ENCODE data around the gene FANK1.

Gene FANK1, protein sequence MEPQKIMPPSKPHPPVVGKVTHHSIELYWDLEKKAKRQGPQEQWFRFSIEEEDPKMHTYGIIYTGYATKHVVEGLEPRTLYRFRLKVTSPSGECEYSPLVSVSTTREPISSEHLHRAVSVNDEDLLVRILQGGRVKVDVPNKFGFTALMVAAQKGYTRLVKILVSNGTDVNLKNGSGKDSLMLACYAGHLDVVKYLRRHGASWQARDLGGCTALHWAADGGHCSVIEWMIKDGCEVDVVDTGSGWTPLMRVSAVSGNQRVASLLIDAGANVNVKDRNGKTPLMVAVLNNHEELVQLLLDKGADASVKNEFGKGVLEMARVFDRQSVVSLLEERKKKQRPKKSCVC

DNA sequence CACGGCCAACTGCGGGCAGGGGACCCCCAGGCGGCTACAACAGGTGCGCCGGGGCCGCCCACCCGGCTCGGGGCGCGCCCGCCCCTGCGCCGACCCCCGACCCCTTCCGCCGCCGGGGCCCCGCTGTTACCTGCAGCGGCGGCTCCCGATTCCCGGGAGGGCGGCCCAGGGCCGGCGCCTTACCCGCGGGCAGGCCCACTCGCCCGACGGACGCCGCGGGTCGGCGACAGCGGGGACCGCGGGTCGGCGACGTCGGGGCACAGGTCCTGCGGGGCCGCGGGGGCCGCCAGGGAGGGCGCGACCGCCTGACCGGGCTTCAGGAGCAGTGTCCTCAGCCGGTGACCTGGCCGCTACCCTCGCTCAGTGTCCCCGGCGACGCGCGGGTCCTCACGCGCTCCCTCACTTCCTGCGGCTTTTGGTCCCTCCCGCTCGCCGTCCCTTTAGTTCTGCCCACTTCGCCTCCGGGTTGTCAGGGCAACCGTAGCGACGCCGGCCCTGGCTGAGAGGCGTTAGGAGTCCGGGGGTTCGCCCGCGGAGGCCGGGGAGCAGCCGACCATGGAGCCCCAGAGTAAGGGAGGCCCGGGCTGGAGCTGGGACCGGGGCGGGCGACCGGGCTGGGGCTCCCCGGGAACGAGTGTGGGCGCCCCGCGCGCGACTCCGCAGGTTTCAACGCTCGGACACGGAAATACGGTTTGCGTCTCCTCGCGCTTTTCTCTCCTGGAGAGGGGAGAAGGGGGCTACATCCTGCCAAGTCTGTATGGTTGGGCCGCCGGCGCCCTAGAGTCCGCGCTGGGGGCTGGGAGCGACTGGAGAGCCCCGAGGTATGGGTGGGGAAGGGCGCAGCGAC is at the start of gene FANK1:
TSS of gene FANK1 (plus strand) at position 477 of the 847 bp plus-strand sequence. CDS start at position 556, 79 bp downstream.
- DNase-seq (ENCODE audit: low read depth in 1 of 2, low spot score in 1 of 2), result peak; percentile 61 to 74

DNA sequence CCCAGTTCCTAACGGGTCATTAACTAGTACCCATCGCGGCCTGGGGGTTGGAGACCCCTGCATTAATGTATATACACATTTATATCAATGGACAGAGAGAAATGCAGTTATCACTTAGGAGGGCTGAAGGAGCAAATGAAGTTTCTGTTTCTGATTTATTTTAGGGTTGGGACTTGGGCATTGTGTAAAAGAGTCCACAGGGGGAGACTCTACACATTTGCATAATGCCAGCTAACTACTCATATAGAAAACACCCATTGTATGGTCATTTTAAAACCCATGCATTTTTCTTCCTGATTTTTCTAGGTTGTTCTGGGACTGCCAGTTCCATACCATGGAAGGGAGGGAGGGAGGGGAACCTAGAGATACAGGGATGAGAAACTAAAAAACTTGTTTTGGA is 49.5 kb upstream of the FANK1 start:
- DNase-seq (ENCODE audit: low read depth in 1 of 2, low spot score in 1 of 2), result no peak

GRCh38 chr10:125848371-125848770 is 48.0 kb upstream of the FANK1 start:
- DNase-seq (ENCODE audit: low read depth in 1 of 2, low spot score in 1 of 2), result no peak

DNA sequence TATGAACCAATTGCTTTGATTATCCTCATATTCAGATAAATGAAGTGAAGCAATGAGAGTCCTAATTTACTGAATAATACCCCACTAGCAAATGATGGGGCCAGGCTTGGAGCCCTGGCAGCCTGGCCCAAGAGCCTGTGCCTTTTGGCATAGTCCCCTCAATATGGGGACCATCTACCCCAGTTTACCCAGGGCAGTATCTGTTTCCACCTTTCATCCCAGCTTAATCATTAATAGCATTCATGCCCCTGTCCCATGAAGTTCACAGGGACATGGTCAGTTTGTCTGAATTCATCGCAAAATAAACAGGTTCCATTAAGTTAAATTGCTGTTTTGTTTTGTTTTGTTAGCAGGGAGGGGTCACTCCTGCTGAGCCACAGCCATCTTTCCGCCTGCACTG is 47.5 kb upstream of the FANK1 start:
- no peak for DNase-seq (ENCODE audit: low read depth in 1 of 2, low spot score in 1 of 2)

DNA sequence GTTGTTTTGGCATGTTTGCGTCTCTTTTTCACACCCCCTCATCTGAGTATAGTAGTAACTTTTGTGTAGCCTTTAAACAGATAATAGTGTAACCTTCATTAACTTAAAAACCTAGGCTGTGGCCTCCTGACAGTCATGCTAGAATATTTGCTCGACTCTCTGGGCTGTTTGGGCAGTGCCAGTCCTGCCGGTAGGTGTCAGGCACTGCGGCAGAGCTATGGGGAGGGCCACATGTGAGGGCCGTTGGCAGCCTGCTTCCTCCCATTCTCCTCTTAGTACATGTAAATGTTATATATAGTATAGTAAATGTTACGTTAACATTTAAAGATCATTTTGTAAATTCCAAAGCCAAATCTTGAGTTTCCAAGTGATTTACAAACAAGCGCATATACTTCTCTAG is 46.9 kb upstream of the FANK1 start:
- no peak for DNase-seq (ENCODE audit: low read depth in 1 of 2, low spot score in 1 of 2)

- DNase-seq (ENCODE audit: low read depth in 1 of 2, low spot score in 1 of 2), result no peak
Measured at GRCh38 chr10:125850766-125851731, 45.3 kb upstream of the FANK1 start.

DNA sequence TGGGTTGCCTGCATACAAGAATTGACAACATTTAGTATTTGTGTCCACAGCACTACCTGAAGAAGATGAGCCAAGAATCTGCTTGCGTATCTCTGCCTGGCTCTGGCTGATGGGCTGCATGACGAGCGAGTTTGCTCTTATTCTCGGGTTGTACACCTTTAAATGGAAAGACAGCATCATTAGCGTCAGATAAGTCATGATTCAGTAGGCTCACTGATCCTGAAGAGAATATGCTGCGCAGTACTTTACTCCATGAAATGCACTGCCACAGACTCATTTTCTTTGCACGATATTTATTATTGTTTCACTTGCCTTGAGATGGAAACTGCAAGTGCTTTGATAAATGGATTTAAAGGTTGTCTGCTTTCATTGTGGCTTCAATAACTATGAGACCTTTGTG is 43.9 kb upstream of the FANK1 start:
- DNase-seq (ENCODE audit: low read depth in 1 of 2, low spot score in 1 of 2), result no peak

GRCh38 chr10:125857185-125857760 is 39.1 kb upstream of the FANK1 start:
- DNase-seq (ENCODE audit: low read depth in 1 of 2, low spot score in 1 of 2), result no peak

DNA sequence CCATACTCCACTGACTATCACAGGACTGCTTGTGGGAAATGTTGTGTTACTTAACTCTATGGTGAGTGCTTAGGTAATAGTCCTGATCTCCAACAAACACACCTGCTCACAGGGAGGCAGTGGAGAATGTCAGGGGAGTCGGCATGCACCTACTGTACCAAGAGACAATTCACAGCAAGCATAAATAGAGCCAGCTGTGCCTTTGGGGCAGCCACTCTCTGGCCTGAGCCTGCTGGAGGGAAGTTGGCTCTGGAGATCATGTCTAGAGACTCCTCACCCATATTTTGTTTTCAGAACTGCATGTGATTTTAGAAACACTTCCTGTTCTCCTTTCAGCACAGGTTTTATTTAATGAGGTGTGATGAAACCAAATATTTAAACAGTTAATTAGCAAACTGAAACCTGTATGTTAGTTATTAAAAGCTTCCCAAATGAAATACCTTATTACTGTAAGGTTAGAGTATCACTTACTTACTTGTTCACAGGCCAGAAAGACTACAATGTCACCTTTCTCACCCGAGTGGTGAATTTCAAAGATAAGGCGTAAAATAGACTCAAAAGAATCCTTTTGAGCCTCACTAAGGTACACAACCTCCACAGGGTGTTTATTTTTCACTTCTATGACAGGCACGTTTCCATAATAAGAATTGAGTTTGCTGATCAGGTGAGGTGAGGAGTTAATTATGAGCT is 37.1 kb upstream of the FANK1 start:
- no peak for DNase-seq (ENCODE audit: low read depth in 1 of 2, low spot score in 1 of 2)

DNA sequence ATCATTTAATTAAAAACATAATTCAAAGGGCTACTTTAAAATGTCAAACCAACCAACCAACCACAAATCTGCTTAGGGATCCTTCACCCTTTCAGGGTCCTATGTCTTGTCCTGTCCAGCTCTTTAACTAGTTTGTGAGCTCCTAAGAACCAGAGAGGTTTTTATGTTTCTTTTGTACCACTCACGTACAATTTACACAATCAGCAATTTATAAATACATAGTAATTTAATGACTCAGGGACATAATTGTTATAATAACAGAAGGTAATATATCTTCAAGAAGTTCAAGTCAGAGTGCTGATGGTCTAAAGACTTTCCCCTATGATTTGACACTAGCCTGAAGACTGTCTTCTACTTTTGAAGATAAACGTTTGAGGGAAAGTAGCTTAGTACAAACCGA is 31.2 kb upstream of the FANK1 start:
- no peak for DNase-seq (ENCODE audit: low read depth in 1 of 2, low spot score in 1 of 2)

- DNase-seq (ENCODE audit: low read depth in 1 of 2, low spot score in 1 of 2), result no peak
Measured at GRCh38 chr10:125866421-125867029, 29.8 kb upstream of the FANK1 start.

- DNase-seq (ENCODE audit: low read depth in 1 of 2, low spot score in 1 of 2), result no peak
Measured at GRCh38 chr10:125868372-125868975, 27.9 kb upstream of the FANK1 start.

GRCh38 chr10:125871338-125871737 is 25.0 kb upstream of the FANK1 start:
- no peak for DNase-seq (ENCODE audit: low read depth in 1 of 2, low spot score in 1 of 2)

DNA sequence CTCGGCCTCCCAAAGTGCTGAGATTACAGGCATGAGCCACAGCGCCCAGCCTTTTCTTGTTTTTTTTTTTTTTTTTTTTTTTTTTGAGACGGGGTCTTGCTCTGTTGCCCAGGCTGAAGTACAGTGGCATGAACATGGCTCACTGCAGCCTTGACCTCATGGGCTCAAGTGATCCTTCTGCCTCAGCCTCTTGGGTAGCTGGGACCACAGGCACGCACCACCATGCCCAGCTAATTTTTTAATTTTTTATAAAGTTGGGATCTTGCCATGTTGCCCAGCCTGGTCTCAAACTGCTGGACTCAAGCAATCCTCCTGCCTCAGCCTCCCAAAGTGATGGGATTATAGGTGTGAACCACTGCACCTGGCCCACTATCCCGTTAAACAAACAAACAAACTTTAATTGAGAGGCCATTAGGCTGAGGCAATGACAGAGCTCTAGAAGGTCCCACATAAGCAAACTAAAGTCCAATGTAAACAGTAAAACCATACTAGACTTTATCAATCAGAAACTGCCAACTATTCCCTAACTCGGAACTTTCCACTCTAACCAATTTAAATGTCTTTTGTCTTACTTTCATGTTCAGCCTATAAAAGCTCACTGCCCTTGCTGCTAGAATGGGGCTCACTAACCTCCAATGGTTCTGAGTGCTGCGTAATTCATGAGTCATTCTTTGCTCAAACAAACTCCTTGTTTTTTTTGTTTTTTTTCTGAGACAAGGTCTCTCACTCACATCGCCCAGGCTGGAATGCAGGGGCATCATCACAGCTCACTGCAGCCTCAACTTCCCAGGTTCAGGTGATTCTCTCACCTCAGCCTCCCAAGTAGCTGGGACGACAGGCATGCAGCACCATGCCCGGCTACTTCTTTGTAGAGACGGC is 17.2 kb upstream of the FANK1 start:
- no peak for DNase-seq (ENCODE audit: low read depth in 1 of 2, low spot score in 1 of 2)

- no peak for DNase-seq (ENCODE audit: low read depth in 1 of 2, low spot score in 1 of 2)
Measured at GRCh38 chr10:125880719-125881118, 15.6 kb upstream of the FANK1 start.

GRCh38 chr10:125881192-125881591 is 15.2 kb upstream of the FANK1 start, which contains the start of gene DHX32:
Gene DHX32 (minus strand): TSS chr10:125881292. CDS start chr10:125880824, 468 bp downstream.
- DNase-seq (ENCODE audit: low read depth in 1 of 2, low spot score in 1 of 2), result no peak

DNA sequence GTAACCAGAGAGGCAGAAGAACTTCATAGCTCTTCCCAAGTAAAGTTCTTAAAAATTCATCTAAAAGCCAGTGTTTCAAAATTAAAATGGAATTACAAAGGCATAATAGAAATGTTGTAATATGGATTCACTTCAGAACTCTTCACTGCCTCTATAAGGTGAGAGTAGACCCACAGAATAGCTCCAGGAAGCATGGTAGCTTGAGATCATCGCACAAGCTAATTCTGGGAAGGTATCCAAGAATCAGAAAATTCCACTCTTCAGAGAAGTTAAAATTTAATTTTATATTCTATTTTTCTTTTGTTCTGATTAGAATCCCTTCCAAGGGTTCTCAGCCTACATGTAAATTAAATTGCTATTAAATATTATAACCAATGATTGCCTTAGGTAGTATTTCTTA is 13.8 kb upstream of the FANK1 start:
- DNase-seq (ENCODE audit: low read depth in 1 of 2, low spot score in 1 of 2), result no peak

GRCh38 chr10:125883211-125883610 is 13.2 kb upstream of the FANK1 start:
- no peak for DNase-seq (ENCODE audit: low read depth in 1 of 2, low spot score in 1 of 2)

Data from stimulated activated CD4-positive, alpha-beta T cell treated with anti-CD3 and anti-CD28 coated beads, Interleukin-15, amount 100 ng/mL, for 1 hour (primary cell).